ENCODE data around the gene TUNAR.

TUNAR gene

GRCh38 chr14:95832012-95832411 is 44.6 kb upstream of the TUNAR start:
- no peaks in the 10 kb centered on the region; the same call in 1 of the 2 replicates for H3K27me3 ChIP-seq (ENCODE audit: insufficient read depth, low read length)
- H3K27ac ChIP-seq (ENCODE audit: low read depth, low read length, poor library complexity, severe bottlenecking), result no peak overlapping the region
- no peak overlapping the region for H2AFZ ChIP-seq (ENCODE audit: low read length)
- H3K4me3 ChIP-seq (ENCODE audit: low read depth, low read length, poor library complexity, severe bottlenecking), result no peak overlapping the region
- no peaks in the 10 kb centered on the region for H3K4me1 ChIP-seq (ENCODE audit: insufficient read depth, low read length, severe bottlenecking)
- TF ChIP-seq CTCF (IDR thresholded peaks at IDR 0.05; ENCODE audit: low read length) (no peak), EZH2 (IDR thresholded peaks at IDR 0.05; ENCODE audit: borderline replicate concordance, low read length) (no peak)
- H3K4me2 ChIP-seq (ENCODE audit: low read length), result no peak overlapping the region
- no peaks in the 10 kb centered on the region for H3K79me2 ChIP-seq (ENCODE audit: insufficient read depth, low read length)
- H3K9me2 ChIP-seq (ENCODE audit: low read depth, low read length), result no peaks in the 10 kb centered on the region
- no peaks in the 10 kb centered on the region for H4K20me1 ChIP-seq (ENCODE audit: insufficient read depth, low read length)
- H3K9me3 ChIP-seq (ENCODE audit: low read length), result no peaks in the 10 kb centered on the region
- no peaks in the 10 kb centered on the region for H3F3A ChIP-seq (ENCODE audit: insufficient read depth, low read length)
- H3K36me3 ChIP-seq (ENCODE audit: insufficient read depth, low read length), result no peaks in the 10 kb centered on the region
- H3K9ac ChIP-seq (ENCODE audit: low read length), result no peak overlapping the region

- H4K20me1 ChIP-seq (ENCODE audit: insufficient read depth, low read length), result no peaks in the 10 kb centered on the region
- no peaks in the 10 kb centered on the region; the same call in 1 of the 2 replicates for H3K27me3 ChIP-seq (ENCODE audit: insufficient read depth, low read length)
- H3K27ac ChIP-seq (ENCODE audit: low read depth, low read length, poor library complexity, severe bottlenecking), result no peak overlapping the region
- H3K4me2 ChIP-seq (ENCODE audit: low read length), result no peak overlapping the region
- H3K9ac ChIP-seq (ENCODE audit: low read length), result no peak overlapping the region
- no peaks in the 10 kb centered on the region for H3K4me1 ChIP-seq (ENCODE audit: insufficient read depth, low read length, severe bottlenecking)
- no peaks in the 10 kb centered on the region for H3K9me2 ChIP-seq (ENCODE audit: low read depth, low read length)
- H3K79me2 ChIP-seq (ENCODE audit: insufficient read depth, low read length), result no peaks in the 10 kb centered on the region
- H3F3A ChIP-seq (ENCODE audit: insufficient read depth, low read length), result no peaks in the 10 kb centered on the region
- no peak overlapping the region for H2AFZ ChIP-seq (ENCODE audit: low read length)
- TF ChIP-seq EZH2 (IDR thresholded peaks at IDR 0.05; ENCODE audit: borderline replicate concordance, low read length) (no peak), CTCF (IDR thresholded peaks at IDR 0.05; ENCODE audit: low read length) (no peak)
- no peaks in the 10 kb centered on the region for H3K36me3 ChIP-seq (ENCODE audit: insufficient read depth, low read length)
- no peak overlapping the region for H3K4me3 ChIP-seq (ENCODE audit: low read depth, low read length, poor library complexity, severe bottlenecking)
- no peaks in the 10 kb centered on the region for H3K9me3 ChIP-seq (ENCODE audit: low read length)
These were observed 43.2 kb upstream of the TUNAR start for GRCh38 chr14:95833429-95833828.

GRCh38 chr14:95834496-95834895 is 42.1 kb upstream of the TUNAR start:
- H3K4me1 ChIP-seq (ENCODE audit: insufficient read depth, low read length, severe bottlenecking), result no peaks in the 10 kb centered on the region
- no peaks in the 10 kb centered on the region for H3K79me2 ChIP-seq (ENCODE audit: insufficient read depth, low read length)
- no peak overlapping the region for H3K27ac ChIP-seq (ENCODE audit: low read depth, low read length, poor library complexity, severe bottlenecking)
- no peak overlapping the region for H3K9ac ChIP-seq (ENCODE audit: low read length)
- H3K9me2 ChIP-seq (ENCODE audit: low read depth, low read length), result no peaks in the 10 kb centered on the region
- H2AFZ ChIP-seq (ENCODE audit: low read length), result no peak overlapping the region
- no peaks in the 10 kb centered on the region; the same call in 1 of the 2 replicates for H3K27me3 ChIP-seq (ENCODE audit: insufficient read depth, low read length)
- no peaks in the 10 kb centered on the region for H3F3A ChIP-seq (ENCODE audit: insufficient read depth, low read length)
- H3K9me3 ChIP-seq (ENCODE audit: low read length), result no peaks in the 10 kb centered on the region
- H3K36me3 ChIP-seq (ENCODE audit: insufficient read depth, low read length), result no peaks in the 10 kb centered on the region
- TF ChIP-seq CTCF (IDR thresholded peaks at IDR 0.05; ENCODE audit: low read length) (no peak), EZH2 (IDR thresholded peaks at IDR 0.05; ENCODE audit: borderline replicate concordance, low read length) (no peak)
- no peak overlapping the region for H3K4me3 ChIP-seq (ENCODE audit: low read depth, low read length, poor library complexity, severe bottlenecking)
- H3K4me2 ChIP-seq (ENCODE audit: low read length), result no peak overlapping the region
- H4K20me1 ChIP-seq (ENCODE audit: insufficient read depth, low read length), result no peaks in the 10 kb centered on the region

All from OCI-LY1 (cell line).